ENCODE measurements around the gene PIGQ.

- TF ChIP-seq ZNF274 (IDR thresholded peaks at IDR 0.05; ENCODE audit: low read depth, low read length) (no peak), YY1 (IDR thresholded peaks at IDR 0.05; ENCODE audit: insufficient read depth, insufficient read length) (no peak), SUZ12 (IDR thresholded peaks at IDR 0.05; ENCODE audit: extremely low read depth, insufficient read depth, insufficient read length) (no peak)
Observed at GRCh38 chr16:534856-535445, 34.8 kb upstream of the PIGQ start.

Data from NT2/D1 (cell line).